GM12892 (cell line): ENCODE measurements around the gene TFEB.

ENCODE experiments used
- POLR2A ChIP-seq: IDR thresholded peaks from 2 replicates; pipeline ENCODE4 v1.6.1; 2011; ENCODE audit warnings: low read depth, low read length, control low read depth
- POLR2AphosphoS5 ChIP-seq: IDR thresholded peaks from 2 replicates; pipeline ENCODE4 v1.6.1; 2011; ENCODE audit warnings: low read depth, low read length, control low read depth

GRCh38 chr6:41654151-41654697, 81.2 kb downstream of the TFEB start:
- TF ChIP-seq POLR2AphosphoS5, result no peak
- no peak for TF ChIP-seq POLR2A
